Stomach (tissue), 9 donors: Measurements from ENCODE around the gene SMYD3. TPM values are rescaled to one million over a fixed set of nuclear protein-coding genes. Genes with fewer than 3 reads are reported as not detected.

Experiments used
- DNase-seq, 2 donors: peaks; one replicate each; pipeline versions ENCODE4 v3.0.0 to v3.0.0-alpha.2; 2013 to 2019
- H3K27ac ChIP-seq, 5 donors: fragments of 200-600 bp in 4 of 5; sonication (generic) in 4 of 5; one replicate each; pipeline ENCODE4 v1.5.1; 2013 to 2019; ENCODE audit warnings: mild to moderate bottlenecking in 1 of 5, moderate library complexity in 1 of 5
- H3K27me3 ChIP-seq, 3 donors: fragments of 200-600 bp; sonication (generic); one replicate each; pipeline ENCODE4 v1.5.1; 2017 to 2019; ENCODE audit warnings: mixed run types in 1 of 3
- H3K36me3 ChIP-seq, 4 donors: fragments of 200-600 bp; sonication (generic); 1 replicate in 3 of 4; 2 replicates in 1 of 4; pipeline ENCODE4 v1.5.1; 2016 to 2019
- H3K4me1 ChIP-seq, 4 donors: fragments of 200-600 bp; sonication (generic); one replicate each; pipeline ENCODE4 v1.5.1; 2016 to 2019
- H3K4me3 ChIP-seq, 4 donors: fragments of 200-600 bp; sonication (generic) in 3 of 4; one replicate each; pipeline ENCODE4 v1.5.1; 2016 to 2019; ENCODE audit warnings: mild to moderate bottlenecking in 1 of 4
- H3K9me3 ChIP-seq, 4 donors: fragments of 200-600 bp; sonication (generic); one replicate each; pipeline ENCODE4 v1.5.1; 2016 to 2019
- CTCF ChIP-seq, 7 experiments: fragments of 450-650 bp in 4 of 7; fragments of 200-600 bp in 3 of 7; sonication (generic) in 3 of 7; IDR thresholded peaks; one replicate each; pipeline ENCODE4 v1.5.1; 2016 to 2019; ENCODE audit warnings: antibody characterized with exemption in 7 of 7, control low read depth in 2 of 7, mild to moderate bottlenecking in 1 of 7
- EP300 ChIP-seq: sonication (generic); formaldehyde crosslinking; IDR thresholded peaks from one replicate; pipeline ENCODE4 v1.6.1; 2017; ENCODE audit warnings: antibody characterized with exemption
- POLR2A ChIP-seq, 4 donors: fragments of 450-650 bp; IDR thresholded peaks; one replicate each; pipeline ENCODE4 v1.6.1; 2016; ENCODE audit warnings: antibody characterized with exemption in 4 of 4, control low read depth in 2 of 4, mild to moderate bottlenecking in 1 of 4, moderate library complexity in 1 of 4
- POLR2AphosphoS5 ChIP-seq, 3 donors: sonication (generic); formaldehyde crosslinking; IDR thresholded peaks; one replicate each; pipeline ENCODE4 v1.6.1; 2016; ENCODE audit warnings: antibody characterized with exemption in 3 of 3
- WGBS, 5 donors: extraction: QIAGEN DNeasy Blood & Tissue Kit in 3 of 5; methylation state at CpG; one replicate each; pipeline versions ENCODE4 v1.1.5 to v1.1.7; 2013 to 2018; 5-methylcytosine and 5-hydroxymethylcytosine counted together
- intact Hi-C: fragments of 100-400 bp; cut with DNase I; formaldehyde crosslinking; loops from one replicate; pipeline ENCODE4 v1.15.1; 2023; ENCODE audit warnings: low total_unique reads
- polyA plus RNA-seq, 3 donors: library from polyadenylated mRNA; stranded (reverse); fragments of 200-250 nt; gene quantifications; one replicate each; pipeline ENCODE4 v1.2.3, GENCODE V29; 2013
- total RNA-seq, 5 donors: library from RNA; depleted of rRNA; stranded (reverse); fragments of >200 nt; gene quantifications; one replicate each; pipeline versions ENCODE4 v1.1.0 to v1.2.3, GENCODE V29; 2014 to 2016
- donor health status: healthy with polysubstance abuse.
- donor health status: Bipolar disorder and iron deficiency.
- donor health status: healthy.

Gene SMYD3
- total and polyA plus RNA-seq, 8 donors = 6.4 to 196 (median 27.8) TPM

- H3K4me1 ChIP-seq = no peaks in the 10 kb centered on the region
- TF ChIP-seq CTCF (IDR thresholded peaks at IDR 0.05) (no peak), EP300 (no peak), POLR2A (IDR thresholded peaks at IDR 0.05) (no peak), POLR2AphosphoS5 (IDR thresholded peaks at IDR 0.05) (no peak)
- 91 to 95% (median 94%) methylated on average over 5 of the region's 5 CpGs for WGBS, 5 donors
- no peak overlapping the region for H3K27ac ChIP-seq
- intact Hi-C loops = no loop called here
- H3K9me3 ChIP-seq = no peaks in the 10 kb centered on the region
- no peak for DNase-seq
- H3K4me3 ChIP-seq = no peak overlapping the region
- H3K27me3 ChIP-seq = no peaks in the 10 kb centered on the region
- no peaks in the 10 kb centered on the region for H3K36me3 ChIP-seq
Measured at GRCh38 chr1:246063013-246063616, 444.0 kb downstream of the SMYD3 start.

GRCh38 chr1:246058466-246058865, 448.6 kb downstream of the SMYD3 start:
- Histone ChIP-seq H3K36me3 (no peaks in the 10 kb centered on the region), H3K4me3 (no peak overlapping the region), H3K4me1 (no peaks in the 10 kb centered on the region), H3K27ac (no peak overlapping the region), H3K9me3 (no peaks in the 10 kb centered on the region), H3K27me3 (no peaks in the 10 kb centered on the region)
- TF ChIP-seq EP300 (no peak), POLR2AphosphoS5 (IDR thresholded peaks at IDR 0.05) (no peak), POLR2A (IDR thresholded peaks at IDR 0.05) (no peak), CTCF (IDR thresholded peaks at IDR 0.05) (no peak)
- intact Hi-C loops = no loop called here
- DNase-seq = no peak
- WGBS, 5 donors = 73 to 87% (median 81%) methylated on average over 3 of the region's 3 CpGs

GRCh38 chr1:246052603-246053002, 454.5 kb downstream of the SMYD3 start:
- Histone ChIP-seq H3K27ac (no peak overlapping the region), H3K4me1 (no peaks in the 10 kb centered on the region), H3K36me3 (no peaks in the 10 kb centered on the region), H3K9me3 (no peaks in the 10 kb centered on the region), H3K27me3 (no peaks in the 10 kb centered on the region), H3K4me3 (no peak overlapping the region)
- TF ChIP-seq POLR2A (IDR thresholded peaks at IDR 0.05) (no peak), POLR2AphosphoS5 (IDR thresholded peaks at IDR 0.05) (no peak), CTCF (IDR thresholded peaks at IDR 0.05) (no peak), EP300 (no peak)
- WGBS, 5 donors = 72 to 93% (median 85%) methylated on average over 2 of the region's 2 CpGs
- intact Hi-C loops = no loop called here
- DNase-seq = no peak

GRCh38 chr1:246051909-246052518, 455.1 kb downstream of the SMYD3 start:
- Histone ChIP-seq H3K27ac (no peak overlapping the region), H3K4me1 (no peaks in the 10 kb centered on the region), H3K27me3 (no peaks in the 10 kb centered on the region), H3K4me3 (no peak overlapping the region), H3K36me3 (no peaks in the 10 kb centered on the region), H3K9me3 (no peaks in the 10 kb centered on the region)
- 73 to 89% (median 79%) methylated on average over 4 of the region's 4 CpGs for WGBS, 5 donors
- intact Hi-C loops = no loop called here
- TF ChIP-seq EP300 (no peak), POLR2AphosphoS5 (IDR thresholded peaks at IDR 0.05) (no peak), POLR2A (IDR thresholded peaks at IDR 0.05) (no peak), CTCF (IDR thresholded peaks at IDR 0.05) (no peak)
- no peak for DNase-seq
